Middle frontal gyrus (tissue), 1 donor: ENCODE measurements around the gene SLC6A3.
"Not testable (repeated sequence)": the region's sequence is repeated elsewhere in the genome, so short reads cannot be mapped to it uniquely, and the experiment has no call there.

Source experiments
- DNase-seq: peaks from one replicate; pipeline ENCODE4 v3.0.0-alpha.2; 2015; ENCODE audit warnings: low spot score; ENCODE audit errors: extremely low spot score

The SLC6A3 gene

GRCh38 chr5:1465117-1465516 is 19.9 kb upstream of the SLC6A3 start:
- no peak for DNase-seq

GRCh38 chr5:1464511-1464910 is 19.3 kb upstream of the SLC6A3 start:
- DNase-seq: no peak

GRCh38 chr5:1464096-1464446 is 18.8 kb upstream of the SLC6A3 start:
- DNase-seq: no peak

- DNase-seq: no peak
These were observed 18.3 kb upstream of the SLC6A3 start for GRCh38 chr5:1463326-1464095.

- no peak for DNase-seq
These were observed 17.1 kb upstream of the SLC6A3 start for GRCh38 chr5:1462358-1462757.

- DNase-seq: no peak
These were observed 16.2 kb upstream of the SLC6A3 start for GRCh38 chr5:1461396-1461795.

- DNase-seq: no peak
These were observed 14.9 kb upstream of the SLC6A3 start for GRCh38 chr5:1460054-1460682.

GRCh38 chr5:1459435-1459834 is 14.2 kb upstream of the SLC6A3 start:
- not testable (repeated sequence) for DNase-seq

GRCh38 chr5:1456110-1456881 is 11.1 kb upstream of the SLC6A3 start:
- not testable (repeated sequence) for DNase-seq

GRCh38 chr5:1453613-1454012 is 8.4 kb upstream of the SLC6A3 start:
- DNase-seq: no peak

GRCh38 chr5:1449081-1449630 is 3.9 kb upstream of the SLC6A3 start:
- DNase-seq: no peak

- DNase-seq: no peak
These were observed 3.3 kb upstream of the SLC6A3 start for GRCh38 chr5:1448511-1449011.

GRCh38 chr5:1447671-1448361 is 2.6 kb upstream of the SLC6A3 start:
- DNase-seq: no peak

- no peak for DNase-seq
These were observed 1.5 kb upstream of the SLC6A3 start for GRCh38 chr5:1446602-1447343.

GRCh38 chr5:1445689-1446601 is 705 bp upstream of the SLC6A3 start:
- DNase-seq: no peak

- DNase-seq: no peak
These were observed 665 bp downstream of the SLC6A3 start for GRCh38 chr5:1444361-1445189.

GRCh38 chr5:1443991-1444360 is 1.3 kb downstream of the SLC6A3 start:
- DNase-seq: no peak

- DNase-seq: no peak
These were observed 2.1 kb downstream of the SLC6A3 start for GRCh38 chr5:1443171-1443570.
